ENCODE measurements around the gene PAK1.

The PAK1 gene

DNA sequence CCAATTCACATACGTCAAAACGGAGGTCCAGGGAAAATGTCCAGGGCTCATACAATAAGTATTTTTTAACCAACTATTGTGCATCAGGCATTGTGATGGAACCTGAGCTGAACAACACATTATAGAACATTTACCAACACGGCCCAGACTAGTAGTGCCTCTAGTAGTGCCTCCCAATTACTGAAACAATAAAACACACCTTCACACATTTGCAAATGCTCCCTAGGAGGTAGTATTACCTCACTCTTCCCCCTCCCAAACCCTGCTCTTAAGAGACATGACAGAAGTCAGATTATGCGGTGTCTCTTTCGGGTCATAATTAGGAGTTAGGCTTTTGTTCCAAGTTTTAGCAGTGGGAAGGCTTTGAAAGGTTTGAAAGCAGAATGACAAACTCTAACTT, 61.1 kb downstream of the PAK1 start:
- Histone ChIP-seq H3K4me3 (ENCODE audit: low read depth, low read length) (peak overlapping the region; percentile 81), H3K9ac (ENCODE audit: low read depth, low read length) (no peak overlapping the region), H3K9me3 (ENCODE audit: control insufficient read depth, insufficient read depth, low read length) (no peaks in the 10 kb centered on the region)

GRCh38 chr11:77411717-77412441, 62.0 kb downstream of the PAK1 start:
- Histone ChIP-seq H3K36me3 (ENCODE audit: control insufficient read depth, insufficient read depth, low read length) (no peaks in the 10 kb centered on the region), H3K4me3 (ENCODE audit: low read depth, low read length) (peak overlapping the region; percentile 81), H3K27me3 (ENCODE audit: control insufficient read depth, insufficient read depth, low read length) (no peaks in the 10 kb centered on the region), H3K9me3 (ENCODE audit: control insufficient read depth, insufficient read depth, low read length) (no peaks in the 10 kb centered on the region), H3K4me1 (ENCODE audit: control insufficient read depth, insufficient read depth, low read length) (peaks cover 35% of the 10 kb centered on the region), H3K9ac (ENCODE audit: low read depth, low read length) (peak overlapping the region; percentile 87)

More for the DNA sequence above, 61.1 kb downstream of the PAK1 start:
- no peaks in the 10 kb centered on the region for H3K27me3 ChIP-seq (ENCODE audit: control insufficient read depth, insufficient read depth, low read length)
- peaks cover 29% of the 10 kb centered on the region for H3K4me1 ChIP-seq (ENCODE audit: control insufficient read depth, insufficient read depth, low read length)
- no peaks in the 10 kb centered on the region for H3K36me3 ChIP-seq (ENCODE audit: control insufficient read depth, insufficient read depth, low read length)

DNA sequence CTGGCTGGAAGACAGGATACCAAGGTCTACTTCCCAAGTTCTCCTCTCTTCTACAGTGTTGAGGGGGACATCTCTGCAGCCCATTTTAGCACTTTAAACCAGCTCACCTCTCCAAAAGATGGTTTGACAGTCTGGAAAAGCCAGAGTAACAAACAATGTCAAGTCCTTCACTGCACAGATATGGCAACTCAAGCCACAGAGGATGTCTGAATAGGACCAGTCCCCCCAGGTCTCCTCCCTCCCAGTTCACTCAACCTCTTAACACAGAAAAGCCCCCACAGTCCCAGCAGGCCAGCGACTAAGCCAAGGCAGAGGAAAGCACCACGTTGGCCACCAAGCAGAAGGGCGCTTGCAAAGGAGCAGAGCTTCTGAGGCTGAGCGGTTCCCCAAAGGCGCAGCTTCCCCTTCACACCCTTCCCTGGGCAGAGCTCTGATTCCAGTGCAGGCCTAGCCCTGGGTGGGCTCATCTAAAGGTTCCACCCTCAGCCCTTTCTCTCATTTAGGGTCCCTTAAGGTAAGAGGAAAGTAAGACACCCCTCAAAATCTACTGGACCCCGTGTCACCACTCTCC, 62.7 kb downstream of the PAK1 start:
- no peaks in the 10 kb centered on the region for H3K27me3 ChIP-seq (ENCODE audit: control insufficient read depth, insufficient read depth, low read length)
- no peaks in the 10 kb centered on the region for H3K36me3 ChIP-seq (ENCODE audit: control insufficient read depth, insufficient read depth, low read length)
- H3K4me1 ChIP-seq (ENCODE audit: control insufficient read depth, insufficient read depth, low read length) = peaks cover 35% of the 10 kb centered on the region
- peak overlapping the region; percentile 81 for H3K4me3 ChIP-seq (ENCODE audit: low read depth, low read length)
- no peaks in the 10 kb centered on the region for H3K9me3 ChIP-seq (ENCODE audit: control insufficient read depth, insufficient read depth, low read length)
- H3K9ac ChIP-seq (ENCODE audit: low read depth, low read length) = peak overlapping the region; percentile 87

DNA sequence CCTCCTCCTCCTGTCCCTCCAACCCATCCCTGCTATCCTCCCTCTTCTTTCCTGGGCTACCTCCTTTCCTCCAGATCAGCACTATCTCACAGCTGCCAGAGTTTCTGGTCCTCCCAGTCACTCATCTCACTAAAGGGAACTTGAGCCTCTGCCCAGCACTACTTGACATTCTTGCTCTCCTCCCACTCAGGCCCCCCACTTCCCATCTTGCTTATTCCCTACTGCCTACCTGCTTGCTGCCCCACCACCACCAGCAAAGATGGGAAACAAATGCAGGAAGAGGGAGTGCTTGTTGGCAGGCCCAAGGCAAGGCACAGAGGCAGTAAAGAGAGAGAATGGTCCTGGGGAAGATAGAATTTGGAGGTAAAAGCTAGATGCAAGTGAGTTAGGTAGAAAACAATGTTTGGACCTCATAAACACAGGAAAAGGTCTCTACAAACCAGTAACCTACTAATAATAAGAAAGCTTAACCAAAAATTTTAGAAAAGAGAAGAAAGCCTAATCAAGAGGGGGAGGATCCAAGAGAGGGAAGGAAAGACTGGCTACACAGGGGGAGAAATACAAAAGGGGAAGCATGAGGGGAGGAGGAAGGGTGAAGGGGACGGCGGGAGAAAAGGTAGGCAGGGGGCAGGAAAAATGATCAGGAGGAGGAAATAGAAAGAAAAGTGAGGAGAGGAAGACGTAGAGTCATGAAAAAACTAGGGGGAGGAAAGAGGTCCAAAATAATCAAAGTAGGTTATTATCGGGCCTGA, 63.6 kb downstream of the PAK1 start:
- Histone ChIP-seq H3K4me3 (ENCODE audit: low read depth, low read length) (peak overlapping the region; percentile 81), H3K9me3 (ENCODE audit: control insufficient read depth, insufficient read depth, low read length) (no peaks in the 10 kb centered on the region), H3K9ac (ENCODE audit: low read depth, low read length) (peak overlapping the region; percentile 9), H3K27me3 (ENCODE audit: control insufficient read depth, insufficient read depth, low read length) (no peaks in the 10 kb centered on the region), H3K4me1 (ENCODE audit: control insufficient read depth, insufficient read depth, low read length) (peaks cover 38% of the 10 kb centered on the region), H3K36me3 (ENCODE audit: control insufficient read depth, insufficient read depth, low read length) (no peaks in the 10 kb centered on the region)

GRCh38 chr11:77409046-77409445, 64.8 kb downstream of the PAK1 start:
- no peaks in the 10 kb centered on the region for H3K9me3 ChIP-seq (ENCODE audit: control insufficient read depth, insufficient read depth, low read length)
- no peak overlapping the region for H3K9ac ChIP-seq (ENCODE audit: low read depth, low read length)
- no peak overlapping the region for H3K4me3 ChIP-seq (ENCODE audit: low read depth, low read length)
- no peaks in the 10 kb centered on the region for H3K27me3 ChIP-seq (ENCODE audit: control insufficient read depth, insufficient read depth, low read length)
- no peaks in the 10 kb centered on the region for H3K36me3 ChIP-seq (ENCODE audit: control insufficient read depth, insufficient read depth, low read length)
- peaks cover 33% of the 10 kb centered on the region for H3K4me1 ChIP-seq (ENCODE audit: control insufficient read depth, insufficient read depth, low read length)

- no peaks in the 10 kb centered on the region for H3K36me3 ChIP-seq (ENCODE audit: control insufficient read depth, insufficient read depth, low read length)
- no peak overlapping the region for H3K4me3 ChIP-seq (ENCODE audit: low read depth, low read length)
- H3K9ac ChIP-seq (ENCODE audit: low read depth, low read length) = no peak overlapping the region
Observed at GRCh38 chr11:77407613-77408012, 66.3 kb downstream of the PAK1 start.

DNA sequence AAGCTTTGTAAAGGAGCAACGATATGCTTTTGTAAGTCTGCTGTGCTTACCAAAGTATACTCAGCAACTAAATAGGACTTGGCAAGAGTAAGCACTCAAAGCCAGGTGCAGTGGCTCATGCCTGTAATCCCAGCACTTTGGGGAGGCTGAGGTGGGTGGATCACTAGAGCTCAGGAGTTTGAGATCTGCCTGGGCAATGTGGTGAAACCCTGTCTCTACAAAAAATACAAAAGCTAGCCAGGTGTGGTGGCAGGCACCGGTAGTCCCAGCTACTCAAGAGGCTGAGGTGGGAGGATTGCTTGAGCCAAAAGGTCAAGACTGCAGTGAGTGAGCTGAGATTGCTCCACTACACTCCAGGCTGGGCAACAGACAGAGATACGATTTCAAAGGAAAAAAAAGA, 67.5 kb downstream of the PAK1 start:
- H3K4me3 ChIP-seq (ENCODE audit: low read depth, low read length) = no peak overlapping the region
- H3K36me3 ChIP-seq (ENCODE audit: control insufficient read depth, insufficient read depth, low read length) = no peaks in the 10 kb centered on the region
- no peaks in the 10 kb centered on the region for H3K9me3 ChIP-seq (ENCODE audit: control insufficient read depth, insufficient read depth, low read length)
- peaks cover 30% of the 10 kb centered on the region for H3K4me1 ChIP-seq (ENCODE audit: control insufficient read depth, insufficient read depth, low read length)
- H3K9ac ChIP-seq (ENCODE audit: low read depth, low read length) = no peak overlapping the region
- no peaks in the 10 kb centered on the region for H3K27me3 ChIP-seq (ENCODE audit: control insufficient read depth, insufficient read depth, low read length)

More at GRCh38 chr11:77407613-77408012, 66.3 kb downstream of the PAK1 start:
- peaks cover 27% of the 10 kb centered on the region for H3K4me1 ChIP-seq (ENCODE audit: control insufficient read depth, insufficient read depth, low read length)
- H3K9me3 ChIP-seq (ENCODE audit: control insufficient read depth, insufficient read depth, low read length) = no peaks in the 10 kb centered on the region
- no peaks in the 10 kb centered on the region for H3K27me3 ChIP-seq (ENCODE audit: control insufficient read depth, insufficient read depth, low read length)

DNA sequence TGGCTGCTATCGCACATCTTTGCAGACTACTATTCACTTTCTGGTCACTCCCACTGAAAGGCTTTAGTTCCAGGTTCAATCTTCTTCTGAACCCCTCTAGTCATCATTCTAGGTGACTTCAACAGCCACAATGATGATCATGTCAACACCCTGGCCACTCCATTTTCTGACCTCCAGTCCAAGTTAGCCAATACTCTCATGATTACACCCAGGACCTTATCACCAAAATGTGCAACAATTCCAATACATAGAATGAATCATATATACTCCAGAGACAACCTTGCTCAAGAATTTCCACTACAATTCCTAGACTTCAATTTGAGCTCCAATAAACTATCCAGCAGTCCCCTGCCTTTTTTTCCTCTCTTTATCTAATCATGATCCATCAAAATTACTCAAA, 70.7 kb downstream of the PAK1 start:
- Histone ChIP-seq H3K9ac (ENCODE audit: low read depth, low read length) (no peak overlapping the region), H3K9me3 (ENCODE audit: control insufficient read depth, insufficient read depth, low read length) (no peaks in the 10 kb centered on the region), H3K36me3 (ENCODE audit: control insufficient read depth, insufficient read depth, low read length) (no peaks in the 10 kb centered on the region), H3K4me3 (ENCODE audit: low read depth, low read length) (no peak overlapping the region), H3K4me1 (ENCODE audit: control insufficient read depth, insufficient read depth, low read length) (peaks cover 20% of the 10 kb centered on the region), H3K27me3 (ENCODE audit: control insufficient read depth, insufficient read depth, low read length) (no peaks in the 10 kb centered on the region)

- no peaks in the 10 kb centered on the region for H3K36me3 ChIP-seq (ENCODE audit: control insufficient read depth, insufficient read depth, low read length)
- no peak overlapping the region for H3K4me3 ChIP-seq (ENCODE audit: low read depth, low read length)
- H3K9ac ChIP-seq (ENCODE audit: low read depth, low read length) = no peak overlapping the region
- H3K9me3 ChIP-seq (ENCODE audit: control insufficient read depth, insufficient read depth, low read length) = no peaks in the 10 kb centered on the region
- peaks cover 15% of the 10 kb centered on the region for H3K4me1 ChIP-seq (ENCODE audit: control insufficient read depth, insufficient read depth, low read length)
- H3K27me3 ChIP-seq (ENCODE audit: control insufficient read depth, insufficient read depth, low read length) = no peaks in the 10 kb centered on the region
Observed at GRCh38 chr11:77402218-77402556, 71.7 kb downstream of the PAK1 start.

GRCh38 chr11:77401486-77402217, 72.2 kb downstream of the PAK1 start:
- no peaks in the 10 kb centered on the region for H3K9me3 ChIP-seq (ENCODE audit: control insufficient read depth, insufficient read depth, low read length)
- no peaks in the 10 kb centered on the region for H3K36me3 ChIP-seq (ENCODE audit: control insufficient read depth, insufficient read depth, low read length)

DNA sequence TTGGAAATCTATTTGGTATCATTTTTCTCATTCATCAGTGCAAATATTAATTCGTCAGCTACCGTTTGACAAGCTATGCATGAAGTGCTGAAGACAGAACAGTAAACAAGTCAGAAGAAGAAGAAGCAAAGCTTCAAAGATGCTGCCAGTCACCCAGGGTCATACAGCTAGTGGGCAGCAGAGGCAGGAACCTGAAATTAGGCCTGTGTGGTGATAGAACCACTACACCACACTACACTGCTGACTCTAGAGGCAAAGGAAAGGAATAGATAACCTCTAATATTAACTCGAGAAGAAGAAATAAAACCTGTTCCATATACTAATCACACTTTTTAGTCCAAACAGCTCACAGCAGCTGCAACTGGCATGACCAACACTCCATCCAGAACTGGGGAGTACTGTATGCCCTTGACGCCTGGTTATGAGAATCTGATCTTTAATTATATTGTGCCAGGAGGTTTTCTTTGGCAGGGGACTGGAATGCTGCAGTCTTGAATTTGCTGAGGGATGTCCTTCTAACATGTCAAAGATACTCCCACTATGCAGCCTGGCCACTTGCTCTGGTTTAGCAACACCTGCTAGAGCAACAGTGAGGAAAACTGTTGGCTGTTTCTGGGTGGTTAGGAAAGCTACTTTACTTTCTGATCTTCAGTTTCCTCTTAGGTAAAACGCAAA, 73.0 kb downstream of the PAK1 start:
- H3K4me1 ChIP-seq (ENCODE audit: control insufficient read depth, insufficient read depth, low read length) = peaks cover 14% of the 10 kb centered on the region
- H3K4me3 ChIP-seq (ENCODE audit: low read depth, low read length) = no peak overlapping the region
- H3K9me3 ChIP-seq (ENCODE audit: control insufficient read depth, insufficient read depth, low read length) = no peaks in the 10 kb centered on the region
- H3K9ac ChIP-seq (ENCODE audit: low read depth, low read length) = no peak overlapping the region
- H3K36me3 ChIP-seq (ENCODE audit: control insufficient read depth, insufficient read depth, low read length) = no peaks in the 10 kb centered on the region
- H3K27me3 ChIP-seq (ENCODE audit: control insufficient read depth, insufficient read depth, low read length) = no peaks in the 10 kb centered on the region

More at GRCh38 chr11:77401486-77402217, 72.2 kb downstream of the PAK1 start:
- Histone ChIP-seq H3K4me3 (ENCODE audit: low read depth, low read length) (no peak overlapping the region), H3K4me1 (ENCODE audit: control insufficient read depth, insufficient read depth, low read length) (peaks cover 13% of the 10 kb centered on the region), H3K27me3 (ENCODE audit: control insufficient read depth, insufficient read depth, low read length) (no peaks in the 10 kb centered on the region), H3K9ac (ENCODE audit: low read depth, low read length) (no peak overlapping the region)

Data from iPS-15b (cell line).